ENCODE measurements around the gene AP3D1. TPM values are rescaled to one million over a fixed set of nuclear protein-coding genes. Genes with fewer than 3 reads are reported as not detected.

The AP3D1 gene
- total and polyA plus RNA-seq, 9 of the 15 experiments (the other 6 are each of a cell fraction or from before 2014, with no cell fraction given): 1.2 to 86.1 (median 35.9) TPM

DNA sequence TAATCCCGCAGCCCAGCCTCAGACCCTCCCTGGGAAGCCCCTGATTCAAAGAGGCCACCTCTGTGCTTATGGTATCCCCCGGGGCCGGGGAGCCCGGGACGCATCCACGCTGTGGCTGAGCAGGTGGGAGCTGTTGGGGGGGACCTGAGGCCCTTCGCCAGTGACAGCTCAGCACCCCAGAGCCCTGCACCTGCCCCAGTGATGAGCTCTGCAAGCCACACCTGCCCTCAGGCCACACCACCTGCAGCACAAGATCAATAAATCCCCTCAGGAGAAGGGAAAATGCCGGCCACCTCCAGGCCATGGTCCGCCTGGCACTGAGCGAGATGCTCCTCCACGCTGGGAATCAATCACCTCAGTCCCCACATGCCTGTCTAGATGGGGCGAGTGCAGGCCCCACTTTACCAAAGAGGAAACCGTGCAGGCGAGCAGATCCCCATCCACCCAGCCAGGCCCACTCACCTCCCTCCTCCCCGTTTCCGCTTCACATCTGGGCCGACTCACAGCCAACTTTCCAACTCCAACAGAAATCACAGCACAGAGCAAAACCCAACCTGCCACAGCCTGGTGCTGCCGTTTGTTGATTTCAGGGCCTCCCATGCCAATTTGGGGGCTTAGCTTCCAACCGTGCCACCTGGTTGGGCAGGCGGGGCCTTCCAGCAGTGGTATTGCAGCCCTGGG, 68.1 kb downstream of the AP3D1 start:
- TF ChIP-seq TAF9B (IDR thresholded peaks at IDR 0.05; ENCODE audit: partially characterized antibody) (no peak), POLR2G (IDR thresholded peaks at IDR 0.05; ENCODE audit: low read depth, low read length) (0 out of 2 replicates have a peak, but pooled peaks have one; percentile 12), CCNT2 (IDR thresholded peaks at IDR 0.05; ENCODE audit: borderline replicate concordance, extremely low read depth, insufficient read length, low read depth, low read length) (no peak), STAG1 (CRISPR knock-in tag; IDR thresholded peaks at IDR 0.05; ENCODE audit: borderline replicate concordance) (no peak)
- FAIRE-seq (no peak), ATAC-seq (no peak), DNase-seq (ENCODE audit: extremely low read depth in 1 of 4, low spot score in 3 of 4) (no peak)
- intact Hi-C loops (cut with micrococcal nuclease) (no loop called here), in situ Hi-C loops (cut with MboI) (no loop called here)
- peaks cover 21 to 50% of the 10 kb centered on the region in 2 experiments; a peak in 4 of 5 replicates for H3K4me1 ChIP-seq (replicated peaks in 1 of 2; ENCODE audit: control insufficient read depth in 2 of 2, insufficient read depth in 2 of 2, low read length in 2 of 2)
- no peak overlapping the region for H2AFZ ChIP-seq (ENCODE audit: low read depth, low read length)
- peaks cover 25% of the 10 kb centered on the region; the same call in 2 of the 3 replicates for H3K36me3 ChIP-seq (ENCODE audit: control insufficient read depth, insufficient read depth, low read length)
- no peaks in the 10 kb centered on the region; the same call in 1 of the 3 replicates for H3K79me2 ChIP-seq (ENCODE audit: control insufficient read depth, insufficient read depth, low read length)
- no TSS peak for BruUV-seq (replicated peaks)
- H3K9ac ChIP-seq (ENCODE audit: insufficient read depth in 1 of 2, low read depth in 2 of 2, low read length in 2 of 2): peak overlapping the region in 1 of 2 experiments; percentile 23; a peak in 1 of 4 replicates
- ChIA-PET CTCF (ENCODE audit: low intra/inter-chr PET ratio) (no interaction called here), POLR2A (interaction anchor here (1.0 to 1.7 kb wide), 3 partner anchors 20 to 116 kb away, joined by 3 to 6 read pairs (median 3); no protein-coding TSS in a partner anchor)
- H3K27me3 ChIP-seq (ENCODE audit: control insufficient read depth in 2 of 2, insufficient read depth in 2 of 2, low read length in 2 of 2): no peaks in the 10 kb centered on the region
- no peaks in the 10 kb centered on the region for H3K9me1 ChIP-seq (ENCODE audit: control insufficient read depth, insufficient read depth, low read length)
- H3K4me3 ChIP-seq: no peak overlapping the region
- no peaks in the 10 kb centered on the region for H3K9me3 ChIP-seq (replicated peaks; ENCODE audit: control insufficient read depth, insufficient read depth, low read depth, low read length)
- H4K20me1 ChIP-seq (replicated peaks; ENCODE audit: control insufficient read depth, insufficient read depth, low read length): no peaks in the 10 kb centered on the region
- 95% methylated on average over 17 of the region's 20 CpGs for WGBS (ENCODE audit: insufficient coverage, low coverage, missing lambda C conversion rate)
- no peak overlapping the region for H3K27ac ChIP-seq (ENCODE audit: extremely low read depth, low read depth, low read length)
- H3K4me2 ChIP-seq (ENCODE audit: insufficient read depth, low read length): no peak overlapping the region
